CD4-positive, alpha-beta T cell treated with Interleukin-17A for 4 hours (primary cell): ENCODE measurements around the gene WNT9B.
"Not testable (repeated sequence)": the region's sequence is repeated elsewhere in the genome, so short reads cannot be mapped to it uniquely, and the experiment has no call there.

ENCODE experiments used
- DNase-seq: peaks from one replicate; pipeline ENCODE4 v3.0.0-alpha.2; 2020; ENCODE audit warnings: mixed read lengths

Gene WNT9B

DNA sequence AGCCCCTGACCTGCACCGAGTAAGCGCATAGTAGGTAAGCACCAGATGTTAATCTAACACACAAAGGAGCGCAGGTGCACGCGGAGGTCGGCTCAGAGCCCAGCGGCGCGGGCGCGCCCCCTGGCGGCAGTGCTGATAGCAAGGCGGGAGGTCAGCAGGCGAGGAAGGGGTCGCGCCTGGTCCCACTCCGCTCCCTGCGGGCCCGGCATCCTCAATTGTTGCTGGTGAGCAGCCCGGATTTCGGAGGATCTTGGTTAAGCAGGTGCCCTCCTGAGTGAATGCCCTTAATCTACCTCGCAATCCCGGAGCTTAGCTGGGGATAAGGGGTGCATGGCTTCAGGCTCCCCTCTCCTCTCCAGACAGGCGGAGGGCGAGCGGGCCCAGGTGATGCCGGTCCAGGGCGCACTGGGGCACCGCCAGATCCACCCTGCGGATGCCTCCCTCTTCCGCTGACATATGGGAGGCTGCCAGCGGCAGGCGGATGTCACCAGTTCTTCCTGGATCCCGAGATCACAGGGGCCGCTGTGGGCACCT is 28.9 kb upstream of the WNT9B start:
- DNase-seq = peak; percentile 40

DNA sequence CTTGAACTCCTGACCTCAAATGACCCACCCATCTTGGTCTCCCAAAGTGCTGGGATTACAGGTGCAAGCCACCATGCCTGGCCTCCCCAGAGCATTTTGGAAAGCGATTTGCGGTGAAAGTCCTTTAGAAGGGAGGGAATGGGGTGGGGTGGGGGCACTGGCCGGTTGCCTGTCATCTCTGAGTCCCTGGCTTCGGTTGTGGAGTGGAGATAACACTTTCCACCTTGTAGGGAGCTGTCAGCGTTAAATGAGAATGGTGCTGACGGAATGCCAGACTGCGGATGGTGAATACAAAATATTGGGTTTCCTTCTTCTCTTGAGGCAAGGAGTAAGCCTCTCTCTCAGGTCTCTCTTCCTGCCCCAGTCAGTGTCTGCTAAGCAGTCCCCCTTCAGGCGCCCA is 27.7 kb upstream of the WNT9B start:
- no peak for DNase-seq

DNA sequence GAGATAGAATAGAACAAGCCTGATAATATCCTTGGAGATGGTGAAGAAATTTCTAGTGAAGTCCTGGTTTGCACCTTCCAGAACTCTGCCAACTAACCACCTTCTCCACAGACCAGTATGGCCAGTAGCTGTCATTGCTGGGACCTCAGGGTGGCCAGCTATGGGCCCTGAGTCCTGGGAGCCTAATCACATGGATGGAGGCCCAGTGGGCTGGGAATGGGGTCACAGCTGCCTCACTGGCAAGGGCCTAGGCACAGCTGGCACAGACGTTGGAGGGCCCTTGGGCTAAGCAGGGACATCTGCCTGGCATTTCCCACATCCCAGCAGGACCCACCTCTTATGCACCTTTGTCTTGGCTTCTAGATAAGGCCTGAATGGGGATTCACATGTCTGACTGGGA is 25.3 kb upstream of the WNT9B start:
- no peak for DNase-seq

DNA sequence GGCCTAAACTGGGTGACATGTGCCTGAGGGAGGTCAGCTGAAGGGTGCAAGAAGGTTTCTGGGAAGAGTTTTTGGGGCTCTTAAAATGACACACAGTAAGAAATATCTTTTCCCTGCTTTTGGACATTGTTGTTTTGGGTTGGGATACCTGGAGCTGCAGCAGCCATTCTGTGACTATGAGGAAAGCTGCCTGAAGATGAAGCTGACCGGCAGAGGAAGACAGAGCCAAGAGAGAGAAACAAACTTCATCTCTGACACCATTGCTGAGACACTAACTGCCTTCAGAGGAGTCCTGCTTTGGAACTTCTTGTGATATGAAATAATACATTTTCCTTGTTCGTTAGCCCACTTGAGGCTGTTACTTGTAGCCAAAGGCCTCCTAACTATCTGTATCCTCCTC is 24.1 kb upstream of the WNT9B start:
- no peak for DNase-seq

DNA sequence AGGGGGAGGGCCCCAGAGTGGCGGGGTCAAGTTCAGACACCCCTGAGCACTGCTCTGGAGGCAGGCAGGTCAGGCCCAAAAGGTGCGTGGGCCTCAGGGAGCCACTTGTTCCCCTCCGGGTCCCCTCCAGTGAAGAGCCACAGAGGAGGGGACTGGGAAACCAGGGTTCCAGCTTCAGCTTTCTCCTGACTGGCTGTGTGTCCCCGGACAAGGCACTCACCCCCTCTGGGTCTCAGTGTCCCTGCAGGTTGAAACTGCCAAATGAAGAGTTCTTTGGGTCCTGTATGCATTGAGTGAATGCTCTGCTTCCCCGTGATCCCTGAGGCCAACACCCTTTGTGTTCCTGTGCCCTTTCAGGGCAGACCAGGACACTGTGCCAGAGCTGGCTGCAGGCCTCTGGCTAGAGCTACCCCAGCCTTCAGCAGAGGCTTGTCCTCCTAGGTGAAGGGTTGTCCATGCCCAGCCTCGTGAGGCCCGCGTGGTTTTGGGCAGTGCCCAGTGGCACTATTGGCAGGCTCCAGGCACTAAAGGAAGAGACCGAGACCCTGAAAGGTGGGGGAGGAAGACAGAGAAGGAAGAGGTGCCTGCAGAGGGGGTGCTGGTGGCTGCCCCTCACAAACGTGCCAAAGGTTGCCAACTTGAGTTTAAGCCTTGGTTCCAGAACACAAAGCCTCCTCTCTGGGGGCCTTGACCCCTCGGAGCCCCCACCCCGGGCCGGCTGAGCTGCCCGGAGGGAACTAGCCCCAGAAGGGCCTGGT is 19.6 kb upstream of the WNT9B start:
- DNase-seq = no peak

DNA sequence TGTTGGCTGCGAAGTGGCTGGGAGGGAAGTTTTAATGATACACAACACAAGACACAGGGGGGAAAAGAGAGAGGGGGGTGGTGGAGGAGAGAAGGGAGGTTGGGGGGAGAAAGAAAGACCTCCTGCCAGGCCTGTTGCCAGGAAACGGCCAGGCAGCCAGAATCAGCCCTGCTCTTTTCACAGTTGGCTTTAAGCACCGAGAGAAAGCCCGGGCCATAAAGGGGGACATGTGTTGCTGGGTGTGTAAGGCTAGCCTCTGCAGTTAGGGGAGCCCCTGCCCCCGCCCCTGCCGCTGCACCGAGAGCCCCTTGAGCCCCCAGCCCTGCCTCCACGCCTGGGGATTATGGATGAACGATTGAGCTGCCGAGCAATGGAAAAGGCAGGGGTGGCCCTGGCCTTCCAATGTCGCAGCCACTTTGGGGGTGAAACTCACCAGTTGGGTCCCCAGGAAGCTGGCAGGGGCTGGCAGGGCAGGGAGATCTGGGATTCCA is 19.0 kb upstream of the WNT9B start:
- no peak for DNase-seq

DNA sequence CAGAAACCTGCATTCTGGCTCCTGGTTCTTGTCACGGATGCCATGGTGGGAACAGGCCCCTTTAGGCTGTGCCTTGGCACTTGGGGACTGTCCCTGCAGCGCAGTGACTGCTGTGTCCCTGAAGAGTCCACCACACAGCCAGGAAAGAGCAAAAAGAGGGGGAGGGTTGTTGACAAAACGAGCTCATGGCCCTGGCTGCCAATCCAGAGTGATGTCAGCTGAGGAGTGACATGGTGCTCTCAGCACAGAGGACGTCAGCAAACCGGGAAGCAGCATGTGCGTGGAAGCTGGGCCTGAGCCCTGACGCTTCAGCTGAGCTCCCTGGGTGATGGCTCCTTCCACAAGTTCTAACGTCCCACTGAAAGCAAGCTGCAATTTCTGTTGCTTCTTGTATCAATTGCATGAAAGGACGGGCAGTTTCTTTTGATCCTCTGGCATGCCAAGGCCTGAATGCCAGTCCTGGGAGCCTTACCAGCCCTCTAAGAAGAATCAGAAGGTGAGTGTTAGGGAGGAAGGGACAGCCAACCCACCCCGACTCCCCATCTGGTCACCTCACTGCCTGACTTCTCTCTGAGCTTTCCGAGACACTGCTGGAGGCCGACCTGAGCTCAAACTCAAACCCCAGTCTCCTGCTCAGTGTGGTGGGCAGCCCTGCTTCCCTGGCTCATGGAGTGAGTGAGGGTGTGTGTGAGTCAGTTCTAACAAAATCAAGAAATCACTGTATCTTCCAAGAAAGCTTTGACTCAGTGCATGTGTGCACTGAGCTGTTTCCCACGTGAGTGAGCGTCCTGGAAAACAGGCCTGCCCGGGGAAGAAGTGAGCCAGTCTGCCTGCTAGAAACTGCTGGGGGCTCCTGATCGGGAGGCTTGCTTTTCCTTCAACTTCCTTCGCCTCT is 18.2 kb upstream of the WNT9B start:
- DNase-seq = no peak

DNA sequence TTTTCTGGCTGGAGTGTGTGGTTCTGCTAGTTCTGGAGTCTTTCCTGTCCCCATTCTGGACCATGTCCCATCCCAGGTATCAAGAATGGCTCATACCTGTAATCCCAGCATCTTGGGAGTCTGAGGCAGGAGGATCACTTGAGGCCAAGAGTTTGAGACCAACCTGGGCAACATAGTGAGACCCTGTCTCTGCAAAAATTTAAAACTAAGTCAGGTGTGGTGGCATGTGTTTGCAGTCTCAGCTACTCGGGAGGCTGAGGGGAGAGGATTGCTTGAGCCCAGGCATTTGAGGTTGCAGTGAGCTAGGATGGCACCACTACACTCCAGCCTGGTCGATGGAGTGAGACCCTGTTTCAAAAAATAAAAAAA is 17.6 kb upstream of the WNT9B start:
- DNase-seq = no peak

DNA sequence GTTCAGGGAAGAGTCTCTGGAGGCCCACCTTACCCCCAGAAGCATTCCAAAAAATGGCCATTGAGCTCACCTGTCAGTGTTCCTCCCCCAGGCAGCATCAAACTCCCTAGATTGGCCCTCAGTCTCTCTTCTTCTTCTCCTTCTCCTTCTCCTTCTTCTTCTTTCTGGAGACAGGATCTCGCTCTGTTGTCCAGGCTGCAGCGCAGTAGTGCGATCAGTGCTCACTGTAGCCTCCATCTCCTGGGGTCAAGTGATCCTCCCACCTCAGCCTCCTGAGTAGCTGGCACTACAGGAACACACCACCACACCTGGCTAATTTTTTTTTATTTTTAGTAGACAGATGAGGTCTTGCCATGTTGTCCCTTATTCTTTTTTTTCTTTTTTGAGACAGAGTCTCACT is 16.5 kb upstream of the WNT9B start:
- DNase-seq = no peak

DNA sequence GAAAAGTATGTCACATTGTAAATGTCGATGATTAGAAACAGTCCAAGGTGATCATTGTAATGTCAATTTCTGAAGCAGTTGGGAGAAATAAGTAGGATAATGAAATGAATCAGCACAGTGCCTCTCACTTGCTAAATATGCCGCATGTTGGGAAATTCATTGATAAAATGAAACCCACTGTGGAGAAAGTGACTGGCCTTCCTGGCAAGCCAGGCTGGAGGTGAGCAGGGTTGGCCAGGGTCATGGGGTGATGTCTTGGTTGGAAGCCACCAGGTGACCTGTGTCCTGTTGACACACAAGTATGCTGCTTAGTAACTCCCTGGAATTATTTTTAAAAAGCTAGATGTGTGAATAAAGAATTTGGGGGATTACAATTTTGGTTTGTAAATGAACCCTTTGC is 14.9 kb upstream of the WNT9B start:
- DNase-seq = no peak

DNA sequence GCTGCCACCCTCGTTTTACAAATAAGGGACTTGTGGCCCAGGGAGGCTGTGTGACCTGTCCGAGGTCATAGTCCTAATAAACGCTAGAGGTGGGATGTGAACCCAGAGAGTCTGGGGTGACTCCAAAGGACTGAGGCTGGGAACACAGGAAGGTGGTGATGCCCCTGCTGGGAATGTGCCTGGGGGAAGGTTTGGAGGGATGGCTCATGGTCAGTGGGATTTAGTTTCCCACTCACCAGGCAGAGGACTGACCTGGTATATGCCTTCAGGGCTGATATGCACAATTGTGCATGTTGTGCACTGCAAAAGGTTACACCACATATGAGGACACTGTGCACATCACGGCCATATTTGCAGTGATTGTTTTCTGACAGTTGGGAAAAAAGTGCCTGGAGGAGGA is 13.9 kb upstream of the WNT9B start:
- DNase-seq = no peak

DNA sequence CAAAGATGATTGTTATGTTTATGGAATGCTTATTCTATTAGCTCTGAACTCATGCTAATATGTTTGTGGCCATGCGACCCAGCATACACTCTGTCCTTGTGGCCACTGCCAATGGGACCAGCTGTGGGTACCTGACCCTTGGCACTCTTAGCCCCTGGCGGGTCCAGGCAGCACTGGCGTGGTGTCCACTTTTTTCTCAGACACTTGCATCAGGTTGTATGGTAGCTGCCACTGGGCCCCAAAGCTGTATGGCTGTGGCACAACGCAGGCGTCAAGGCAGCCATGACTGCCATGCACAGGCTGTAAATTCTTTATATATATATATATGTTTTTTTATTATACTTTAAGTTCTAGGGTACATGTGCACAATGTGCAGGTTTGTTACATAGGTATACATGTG is 12.2 kb upstream of the WNT9B start:
- no peak for DNase-seq

DNA sequence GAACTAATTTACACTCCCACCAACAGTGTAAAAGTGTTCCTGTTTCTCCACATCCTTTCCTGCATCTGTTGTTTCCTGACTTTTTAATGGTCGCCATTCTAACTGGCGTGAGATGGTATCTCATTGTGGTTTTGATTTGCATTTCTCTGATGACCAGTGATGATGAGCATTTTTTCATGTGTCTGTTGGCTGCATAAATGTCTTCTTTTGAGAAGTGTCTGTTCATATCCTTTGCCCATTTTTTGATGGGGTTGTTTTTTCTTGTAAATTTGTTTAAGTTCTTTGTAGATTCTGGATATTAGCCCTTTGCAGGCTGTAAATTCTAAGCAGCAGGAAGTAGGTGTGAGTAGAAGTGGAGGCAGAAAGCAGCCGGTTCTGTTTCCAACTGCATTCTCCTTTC is 10.8 kb upstream of the WNT9B start:
- not testable (repeated sequence) for DNase-seq

DNA sequence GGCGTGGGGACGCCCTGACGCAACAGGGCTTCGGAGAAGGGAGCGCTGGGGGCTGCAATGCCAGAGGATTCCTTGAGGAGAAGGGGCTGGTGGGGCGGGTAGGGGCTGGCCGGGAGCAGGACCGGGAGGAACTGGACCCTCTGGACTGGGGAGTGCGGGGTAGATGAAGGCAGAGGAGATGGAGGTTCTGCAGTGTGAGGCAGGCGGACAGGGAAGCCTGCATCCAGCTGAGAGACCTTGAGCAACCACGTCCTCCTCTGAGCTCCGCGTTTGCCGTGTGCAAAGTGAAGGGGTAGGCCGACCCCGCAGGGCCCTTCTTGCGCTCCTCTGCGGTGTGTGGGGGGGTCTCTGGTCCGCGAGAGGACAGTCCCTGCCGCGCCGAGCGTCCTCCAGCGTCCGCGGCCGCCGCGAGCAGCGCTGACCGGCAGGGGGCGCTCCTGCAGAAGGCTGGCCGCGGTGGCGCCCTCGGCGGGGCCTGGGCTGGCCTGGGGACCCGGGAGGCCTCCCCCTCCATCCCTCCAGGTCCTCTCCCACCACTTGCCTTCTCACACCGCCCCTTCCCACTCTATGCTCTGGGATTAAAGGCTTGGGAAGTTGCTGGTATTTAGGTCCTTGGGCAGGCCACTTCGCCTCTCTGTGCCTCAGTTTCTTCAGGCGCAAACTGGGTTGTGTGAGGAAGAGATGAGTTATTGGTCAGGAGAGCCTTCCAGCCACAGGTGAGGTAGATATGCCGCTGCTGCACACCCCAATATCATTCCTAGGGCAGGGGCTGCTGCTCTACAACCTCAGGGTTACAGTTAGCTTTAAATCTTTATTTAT is 9.6 kb upstream of the WNT9B start:
- peak; percentile 36 for DNase-seq

DNA sequence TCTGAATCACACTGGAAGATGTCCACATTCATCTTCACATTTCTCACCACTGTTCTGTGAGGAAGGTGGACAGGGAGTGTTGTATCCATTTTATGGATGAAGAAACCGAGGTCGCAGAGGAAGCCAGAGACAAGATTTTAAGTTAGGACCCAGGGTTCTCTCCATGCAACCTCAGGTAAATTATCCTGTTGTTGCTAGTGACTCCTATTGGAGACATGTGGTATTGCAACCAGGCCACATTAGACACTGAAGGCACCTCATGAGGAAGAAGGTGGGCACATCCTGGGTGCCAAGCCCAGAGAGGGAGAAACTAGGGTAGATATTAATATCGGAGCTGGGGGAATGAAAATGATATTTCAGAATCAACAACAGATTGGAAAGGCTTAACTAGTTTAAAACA is 8.5 kb upstream of the WNT9B start:
- DNase-seq = no peak

DNA sequence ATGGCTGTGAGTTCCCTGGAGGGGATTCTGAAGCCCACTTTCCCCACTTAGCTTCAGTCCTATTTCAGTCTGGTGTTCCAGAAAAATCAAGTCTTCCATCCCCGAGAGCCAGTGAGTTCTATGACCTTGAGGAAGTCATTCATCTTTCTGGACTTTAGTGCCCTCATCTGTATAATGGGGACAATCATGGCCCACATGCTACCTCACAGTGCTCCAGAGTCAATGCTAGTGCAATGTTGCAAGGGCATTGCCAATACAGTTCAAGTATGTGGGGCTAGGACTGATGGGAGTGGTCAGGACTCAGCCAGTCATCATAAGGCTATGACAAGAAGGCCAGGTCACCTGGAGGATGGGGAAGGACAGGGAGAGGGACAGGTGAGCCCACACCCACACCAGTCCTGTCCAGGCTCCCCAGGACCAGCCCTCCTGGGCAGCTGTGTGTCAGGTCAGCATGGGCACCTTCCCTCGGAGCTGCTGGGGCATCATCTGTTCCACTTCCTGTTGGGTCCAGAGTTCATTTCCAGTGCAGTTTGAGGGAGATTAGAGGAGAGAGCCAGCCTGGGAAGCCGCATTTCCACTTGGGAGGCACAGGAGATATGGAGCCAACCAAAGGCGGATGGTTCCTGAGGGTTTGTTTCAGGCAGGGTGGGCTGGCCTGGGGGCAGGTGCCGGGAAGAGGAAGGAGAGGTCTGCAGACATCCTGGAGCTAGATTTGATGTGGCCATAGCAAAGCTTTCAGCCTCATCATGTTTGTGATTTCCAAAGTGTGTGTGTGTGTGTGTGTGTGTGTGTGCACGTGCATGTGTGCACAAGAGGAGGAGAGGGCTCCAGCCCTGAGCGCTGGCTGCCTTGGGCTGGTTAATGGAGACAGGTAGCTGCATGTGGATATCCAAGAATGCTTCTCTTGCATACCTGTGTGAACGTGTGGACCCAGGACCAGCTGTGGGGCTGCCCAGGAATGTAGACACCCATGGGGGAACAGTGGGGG is 3.9 kb upstream of the WNT9B start:
- DNase-seq = no peak

DNA sequence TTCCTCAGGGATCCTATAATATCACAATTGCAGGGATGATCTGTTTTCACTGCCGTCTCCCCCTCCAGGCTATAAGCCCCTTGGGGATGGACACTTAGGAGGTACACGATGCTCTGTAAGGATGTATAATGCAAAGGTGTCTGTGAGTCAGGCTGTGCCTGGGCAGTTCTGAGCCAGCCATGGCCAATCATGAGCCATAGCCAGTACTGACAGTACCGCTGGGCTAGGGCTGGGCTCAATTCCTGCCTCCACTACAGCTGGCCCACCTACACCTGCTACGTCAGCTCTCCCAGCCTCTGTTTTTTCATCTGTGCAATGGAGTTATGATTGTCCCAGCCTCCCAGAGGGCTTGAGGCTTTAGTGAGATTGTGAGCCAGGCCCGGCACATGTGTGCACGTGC is 2.8 kb upstream of the WNT9B start:
- DNase-seq = no peak

DNA sequence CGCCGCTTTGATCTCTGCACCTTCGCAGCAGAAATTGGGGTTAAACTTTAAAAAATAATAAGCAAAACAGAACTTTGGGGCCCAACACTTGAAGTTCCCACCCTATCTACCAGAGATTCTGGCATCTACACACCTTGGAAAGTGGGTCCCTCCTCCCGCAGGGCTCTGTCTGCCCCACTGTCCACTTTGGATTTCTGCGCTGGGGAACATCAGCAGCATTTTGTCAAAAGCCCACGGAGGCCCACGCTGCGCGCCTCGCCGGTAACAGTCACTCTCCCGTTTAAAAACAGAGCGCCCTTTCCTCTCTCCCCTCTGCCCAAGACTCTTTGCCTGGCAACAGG is 725 bp upstream of the WNT9B start:
- no peak for DNase-seq

DNA sequence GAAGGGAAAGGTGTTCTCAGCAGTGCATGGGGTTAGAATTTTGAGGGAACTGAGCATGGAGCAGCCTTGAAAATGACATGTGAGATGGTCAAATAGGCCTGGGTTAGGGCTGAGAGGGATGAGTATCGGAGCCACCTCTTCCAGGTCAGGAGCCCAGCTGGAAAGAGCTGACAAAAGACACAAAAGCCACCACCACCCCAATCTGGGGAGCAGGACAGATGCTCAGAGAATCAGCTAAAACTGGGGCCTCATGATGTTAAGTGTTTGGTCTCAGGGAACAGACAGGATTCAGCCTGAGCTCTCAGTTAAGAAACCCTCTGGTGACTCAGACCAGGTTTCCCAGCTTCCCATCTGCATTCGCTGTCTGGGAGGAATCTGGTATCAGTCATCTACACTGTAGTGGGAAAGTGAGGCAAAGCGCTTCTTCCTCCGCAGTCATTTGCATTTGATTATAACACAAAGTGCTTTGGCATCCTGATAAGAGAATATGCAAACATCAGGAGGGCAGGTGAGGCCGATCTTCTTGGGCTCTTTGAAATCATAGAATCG is 2.6 kb downstream of the WNT9B start:
- DNase-seq = no peak

DNA sequence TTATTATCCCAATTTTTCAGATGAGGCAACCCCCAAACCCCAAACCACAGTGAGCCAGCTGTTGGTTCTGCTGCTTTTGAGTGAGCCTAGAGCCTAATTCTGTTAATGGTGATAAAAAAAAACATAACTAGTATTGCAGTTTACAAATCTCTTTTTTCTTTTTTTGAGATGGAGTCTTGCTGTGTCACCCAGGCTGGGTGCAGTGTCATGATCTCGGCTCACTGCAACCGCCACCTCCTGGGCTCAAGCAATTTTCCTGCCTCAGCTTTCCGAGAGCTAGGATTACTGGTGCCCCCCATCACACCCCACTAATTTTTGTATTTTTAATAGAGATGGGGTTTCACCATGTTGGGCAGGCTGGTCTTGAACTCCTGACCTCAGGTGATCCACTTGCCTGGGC is 3.1 kb downstream of the WNT9B start:
- no peak for DNase-seq

DNA sequence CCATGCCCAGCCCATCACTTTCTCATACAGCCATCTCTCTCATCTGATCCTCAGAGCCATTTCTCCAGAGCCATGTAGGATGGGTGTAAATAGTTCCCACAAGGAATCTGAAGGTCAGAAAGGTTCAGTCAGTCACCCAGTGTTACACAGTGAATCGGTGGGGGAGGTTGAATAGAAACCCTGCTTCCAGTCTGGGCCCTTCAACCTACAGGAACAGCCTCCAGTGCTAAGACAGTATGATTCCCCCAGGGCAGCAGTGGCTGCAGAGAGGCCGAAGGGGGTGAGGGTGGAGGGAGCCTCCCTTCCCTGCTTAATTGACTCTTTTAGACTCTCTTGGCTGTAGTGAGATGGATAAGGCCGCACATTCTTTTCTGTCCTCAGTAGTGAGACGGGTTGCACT is 3.6 kb downstream of the WNT9B start:
- no peak for DNase-seq

DNA sequence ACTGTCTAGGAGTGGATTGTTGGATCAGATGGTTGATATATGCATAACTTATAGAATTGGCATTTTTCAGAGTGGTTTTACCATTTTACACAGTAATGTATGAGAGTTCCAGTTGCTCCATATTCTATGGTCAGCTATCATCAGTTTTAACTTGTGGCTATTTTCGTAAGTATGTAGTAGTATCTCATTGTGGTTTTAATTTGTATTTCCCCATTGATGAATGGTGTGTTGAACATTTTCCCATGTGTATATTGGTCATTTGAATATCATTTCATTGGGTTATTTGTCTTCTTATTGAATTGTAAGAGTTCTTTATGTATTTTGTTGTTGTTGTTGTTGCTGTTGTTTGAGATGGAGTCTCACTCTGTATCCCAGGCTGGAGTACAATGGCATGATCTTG is 6.2 kb downstream of the WNT9B start:
- no peak for DNase-seq
